WTC11 (cell line): ENCODE measurements around the gene SMOC1. TPM values are rescaled to one million over a fixed set of nuclear protein-coding genes. Genes with fewer than 3 reads are reported as not detected.

Experiments used
- total RNA-seq: library from RNA; stranded (reverse); gene quantifications from 3 replicates; pipeline ENCODE4 v1.2.3, GENCODE V29; 2021

The SMOC1 gene
- total RNA-seq, 1 experiment from 2014 or later, result 1.1 TPM

Other genes with a start within 250 kb of the SMOC1 start
- 256 to 288 TPM (median 275 TPM) in 3 replicates for gene SRSF5, start 112.3 kb upstream of the SMOC1 start, total RNA-seq
- 0.09 TPM in 1 of 3 replicates, not detected in the others for gene SLC10A1, start 82.2 kb upstream of the SMOC1 start, total RNA-seq